OCI-LY1 (cell line): Measurements from ENCODE around the gene FAM83G.

Experiments used
- CTCF ChIP-seq: fragments of 200-600 bp; sonication (generic), shearing (Covaris generic); IDR thresholded peaks from 2 replicates; pipeline ENCODE4 v1.5.1; 2017; ENCODE audit warnings: mild to moderate bottlenecking, antibody characterized with exemption, low read length, moderate library complexity, mixed read lengths
- EZH2 ChIP-seq: fragments of 200-600 bp; sonication (generic), shearing (Covaris generic); IDR thresholded peaks from 2 replicates; pipeline ENCODE4 v1.8.0; 2017; ENCODE audit warnings: borderline replicate concordance, mixed run types, mild to moderate bottlenecking, antibody characterized with exemption, low read length, moderate library complexity, mixed read lengths

DNA sequence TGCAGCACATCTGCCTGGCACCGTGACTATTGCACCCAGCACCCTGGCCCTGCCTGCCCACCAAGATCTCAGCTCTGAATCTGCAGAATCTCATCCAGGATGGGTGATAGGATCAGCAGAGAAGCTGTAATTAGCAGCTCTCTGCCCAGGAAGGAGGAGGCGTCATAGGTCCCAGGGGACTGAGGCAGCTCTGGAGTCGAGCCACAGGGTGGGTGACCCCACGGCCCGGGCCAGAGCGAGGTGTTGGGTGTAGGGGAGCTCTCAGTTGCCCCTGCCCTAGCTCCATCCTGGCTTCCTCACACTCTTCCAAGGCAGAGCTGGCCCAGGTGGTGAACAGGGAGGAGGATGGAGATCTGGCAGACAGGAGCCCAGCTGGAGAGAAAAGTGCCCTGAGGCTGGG is 18.2 kb upstream of the FAM83G start:
- TF ChIP-seq CTCF (no peak), EZH2 (no peak)
